Activated T-cell treated with anti-CD3 and anti-CD28 coated beads, Interleukin-2, amount 50 U/mL, for 72 hours (primary cell): ENCODE measurements around the gene ATP13A5. TPM values are rescaled to one million over a fixed set of nuclear protein-coding genes. Genes with fewer than 3 reads are reported as not detected.
A peak's percentile ranks its signal among the peaks of the same experiment; 100 is the strongest.

Experiments
- ATAC-seq, 2 donors: fragments of 150-1000 bp; cut with Tn5 transposase; replicated peaks in 1 of 2; 2 replicates each; pipeline ENCODE4 v1.10.0; 2021; ENCODE audit warnings: moderate library complexity in 2 of 2, mild to moderate bottlenecking in 1 of 2
- DNase-seq, 2 donors: peaks; one replicate each; pipeline ENCODE4 v3.0.0; 2021 to 2022; ENCODE audit warnings: mixed read lengths in 1 of 2
- H3K27ac Mint-ChIP-seq: one replicate; pipeline ENCODE4 v1.8.0; 2022; ENCODE audit warnings: mild to moderate bottlenecking, moderate library complexity, mixed read lengths
- H3K27me3 Mint-ChIP-seq: one replicate; pipeline ENCODE4 v1.8.0; 2022; ENCODE audit warnings: low read depth, mixed read lengths
- H3K36me3 Mint-ChIP-seq, 2 donors: one replicate each; pipeline ENCODE4 v1.8.0; 2022; ENCODE audit warnings: mixed read lengths in 2 of 2, mild to moderate bottlenecking in 1 of 2; ENCODE audit not compliant: insufficient read depth in 2 of 2
- H3K4me1 Mint-ChIP-seq: one replicate; pipeline ENCODE4 v1.8.0; 2022; ENCODE audit warnings: low read depth, mixed read lengths
- H3K4me3 Mint-ChIP-seq, 2 donors: one replicate each; pipeline ENCODE4 v1.8.0; 2022; ENCODE audit warnings: mild to moderate bottlenecking in 2 of 2, mixed read lengths in 2 of 2, moderate library complexity in 2 of 2
- H3K9me3 Mint-ChIP-seq, 2 donors: one replicate each; pipeline ENCODE4 v1.8.0; 2022; ENCODE audit warnings: mixed read lengths in 2 of 2
- total RNA-seq, 2 donors: library from RNA; stranded (reverse); gene quantifications; one replicate each; pipeline ENCODE4 v1.2.3, GENCODE V29; 2022

The ATP13A5 gene
- total RNA-seq, 2 donors from 2014 or later = not detected

DNA sequence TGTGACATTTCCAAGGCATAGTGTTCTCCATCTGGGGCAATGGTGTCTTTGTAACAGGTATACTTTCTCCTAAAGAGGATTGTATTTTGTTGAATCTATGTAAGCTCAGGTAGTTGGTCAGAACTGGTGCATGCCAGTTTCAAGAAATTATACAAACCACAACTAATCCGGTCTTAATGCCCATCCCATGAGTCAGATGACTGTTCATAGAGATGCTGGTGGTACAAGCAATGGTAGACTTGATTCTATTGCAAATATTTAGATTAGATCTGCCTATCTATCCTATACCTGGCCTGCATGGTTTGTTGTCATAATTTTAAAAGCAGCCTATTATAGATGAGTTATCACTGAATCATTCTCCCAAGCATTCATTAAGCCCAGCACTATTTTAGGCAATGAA, 43.5 kb downstream of the ATP13A5 start:
- ATAC-seq = no peak
- Mint-ChIP-seq H3K27ac (no peak overlapping the region), H3K4me3 (no peak overlapping the region), H3K27me3 (no peaks in the 10 kb centered on the region), H3K9me3 (peaks cover 2 to 4% of the 10 kb centered on the region in 2 donors), H3K4me1 (no peaks in the 10 kb centered on the region), H3K36me3 (peaks cover 0 to 2% of the 10 kb centered on the region in 2 donors)
- DNase-seq = no peak

DNA sequence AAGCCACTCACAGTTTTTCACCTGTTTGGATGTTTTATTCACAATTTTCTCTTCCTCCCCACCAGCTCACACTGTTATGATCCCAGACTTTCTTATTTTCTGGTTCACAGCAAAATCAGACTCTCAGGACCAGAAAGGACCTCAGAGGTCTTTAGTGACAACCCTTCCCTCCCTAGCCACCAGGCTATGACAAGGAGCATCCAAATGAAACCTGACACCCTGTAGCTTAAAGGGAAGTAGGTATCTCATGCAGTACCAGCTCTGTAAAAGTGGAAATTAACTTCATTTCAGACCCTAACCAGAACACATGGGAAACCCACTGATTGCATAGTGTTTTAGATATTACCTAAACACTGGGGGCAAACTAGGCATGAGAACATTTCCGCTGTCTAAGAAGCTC, 45.3 kb downstream of the ATP13A5 start:
- H3K27ac Mint-ChIP-seq = no peak overlapping the region
- DNase-seq (no peak), ATAC-seq (no peak)
- H3K9me3 Mint-ChIP-seq = peaks cover 2% of the 10 kb centered on the region in 2 donors
- H3K4me3 Mint-ChIP-seq = no peak overlapping the region
- no peaks in the 10 kb centered on the region for H3K4me1 Mint-ChIP-seq
- no peaks in the 10 kb centered on the region for H3K36me3 Mint-ChIP-seq
- H3K27me3 Mint-ChIP-seq = no peaks in the 10 kb centered on the region

DNA sequence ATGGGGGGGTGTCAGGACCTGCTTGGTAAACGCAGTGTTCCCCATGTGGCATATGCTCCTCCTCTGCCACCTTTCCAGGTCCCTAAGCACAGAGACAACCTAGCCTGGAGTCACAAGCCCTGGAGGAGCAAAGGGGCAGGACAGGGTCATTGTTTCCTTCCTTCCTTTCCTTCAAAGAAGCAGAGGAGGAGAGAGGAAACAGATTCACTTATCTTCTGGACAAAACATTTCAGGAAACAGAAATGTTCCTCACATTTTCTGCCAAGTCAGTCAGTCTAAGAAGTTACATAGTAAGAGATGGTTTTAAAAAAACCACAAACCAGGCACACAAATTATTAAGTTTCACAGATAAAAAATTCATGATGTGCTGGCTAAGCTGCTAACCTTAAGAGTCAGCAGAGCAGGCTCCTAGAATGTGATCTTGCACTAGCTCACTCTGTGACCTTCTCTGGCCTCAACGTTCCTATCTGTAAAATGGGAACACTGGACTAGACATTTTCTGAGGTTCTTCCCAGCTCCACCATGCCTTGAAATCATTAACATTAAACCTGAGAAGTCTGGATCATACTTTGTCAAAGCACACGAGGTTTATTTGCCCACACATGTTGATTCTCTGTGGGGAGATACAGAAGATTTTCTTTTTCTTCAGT, 47.9 kb downstream of the ATP13A5 start:
- no peaks in the 10 kb centered on the region for H3K4me1 Mint-ChIP-seq

DNA sequence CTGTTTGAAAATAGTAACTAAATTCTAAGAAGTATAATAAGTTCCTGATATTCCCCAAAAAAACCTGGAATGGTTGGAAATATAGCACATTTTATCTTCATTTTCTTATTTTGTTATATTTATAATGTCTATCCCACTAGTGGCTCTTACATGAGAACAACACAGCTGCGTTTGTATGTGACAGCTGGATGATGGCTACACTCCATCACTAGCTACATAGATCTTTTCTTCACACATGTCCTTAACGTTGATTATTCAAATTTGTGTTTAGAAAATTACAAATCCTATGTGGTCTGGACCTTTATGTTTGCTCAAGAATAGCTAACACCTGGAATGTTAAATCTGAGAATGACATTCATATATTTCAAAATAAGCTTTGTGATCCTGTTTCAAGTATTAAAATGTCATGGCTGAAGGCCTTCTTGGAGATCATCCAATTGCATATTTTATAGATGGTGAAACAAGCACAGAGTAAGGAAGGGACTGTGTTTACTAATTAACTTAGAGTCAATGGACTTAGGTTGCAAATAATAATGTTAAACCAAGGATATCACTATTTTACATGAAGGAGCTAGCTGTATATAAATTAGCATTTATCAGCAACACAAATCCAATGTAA, 60.8 kb downstream of the ATP13A5 start:
- Mint-ChIP-seq H3K9me3 (no peaks in the 10 kb centered on the region), H3K27me3 (peaks cover 5% of the 10 kb centered on the region), H3K4me3 (no peak overlapping the region), H3K4me1 (no peaks in the 10 kb centered on the region), H3K27ac (no peak overlapping the region), H3K36me3 (no peaks in the 10 kb centered on the region)
- DNase-seq = no peak
- ATAC-seq = no peak

More for the DNA sequence above, 47.9 kb downstream of the ATP13A5 start:
- H3K36me3 Mint-ChIP-seq = no peaks in the 10 kb centered on the region
- no peak for ATAC-seq
- H3K27me3 Mint-ChIP-seq = no peaks in the 10 kb centered on the region
- H3K4me3 Mint-ChIP-seq = no peak overlapping the region
- H3K9me3 Mint-ChIP-seq = peaks cover 0 to 2% of the 10 kb centered on the region in 2 donors
- DNase-seq = no peak
- no peak overlapping the region for H3K27ac Mint-ChIP-seq

DNA sequence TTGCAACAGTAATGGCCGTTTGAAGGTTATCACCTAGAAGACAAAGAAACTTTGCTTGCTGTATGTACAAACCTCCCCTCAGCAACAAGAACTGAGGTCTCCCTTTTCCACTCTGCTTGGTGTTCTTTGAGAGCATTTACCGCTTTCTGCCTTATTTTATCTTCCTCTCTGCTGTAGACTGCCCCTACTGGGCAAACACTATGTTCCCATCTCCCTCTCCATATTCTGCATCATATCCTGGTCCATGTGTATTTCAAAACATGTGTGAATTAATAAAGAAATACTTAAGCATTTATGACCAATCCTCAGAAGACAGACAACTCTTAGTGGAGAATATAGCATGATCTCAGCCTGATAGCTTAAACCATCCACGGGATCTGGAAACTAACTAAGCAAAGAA, 64.4 kb downstream of the ATP13A5 start:
- ATAC-seq (no peak), DNase-seq (no peak)
- Mint-ChIP-seq H3K9me3 (no peaks in the 10 kb centered on the region), H3K27ac (no peak overlapping the region), H3K27me3 (no peaks in the 10 kb centered on the region), H3K36me3 (no peaks in the 10 kb centered on the region), H3K4me3 (no peak overlapping the region), H3K4me1 (no peaks in the 10 kb centered on the region)

DNA sequence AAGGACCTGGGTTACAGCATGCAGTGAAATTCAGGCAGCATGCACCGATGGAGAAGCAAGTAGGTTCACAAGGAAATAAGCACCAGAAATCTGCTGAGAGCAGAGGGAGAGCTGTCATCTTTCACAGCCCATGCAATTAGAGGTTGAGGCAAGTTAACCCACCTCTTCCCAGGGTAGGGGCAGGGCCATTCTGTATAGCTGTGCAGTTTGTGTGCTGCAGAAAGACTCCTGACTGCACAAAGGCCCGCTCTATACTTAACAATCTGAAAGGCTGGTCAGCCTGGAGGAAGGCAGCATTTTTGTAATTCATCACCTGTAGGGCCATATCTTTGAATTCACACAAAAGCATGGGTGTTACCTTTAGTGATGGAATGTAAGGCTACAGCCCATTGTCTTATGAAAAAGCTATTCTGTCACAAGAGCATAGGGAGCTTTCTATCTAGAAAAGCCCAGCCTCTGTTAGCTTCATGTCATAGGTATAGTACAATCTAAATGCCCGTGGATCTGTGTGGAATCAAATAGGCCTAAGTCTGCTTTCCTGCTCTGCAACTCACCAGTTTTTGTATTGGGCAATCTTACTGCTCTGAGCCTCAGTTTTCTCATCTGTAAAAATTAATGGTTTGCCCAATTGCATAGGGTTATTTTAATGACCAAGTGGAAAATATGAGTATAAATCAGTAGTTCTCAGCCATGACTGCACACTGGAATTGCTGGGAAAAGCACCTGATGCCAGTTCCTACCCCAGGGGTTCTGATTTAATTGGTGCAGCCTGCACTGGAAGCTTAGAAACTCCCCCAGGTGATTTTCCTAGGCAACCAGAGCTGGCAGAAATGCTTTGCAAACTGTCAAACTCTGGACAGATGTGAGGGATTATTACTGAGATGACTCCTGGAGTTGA, 65.2 kb downstream of the ATP13A5 start:
- H3K27ac Mint-ChIP-seq = no peak overlapping the region
- H3K4me1 Mint-ChIP-seq = no peaks in the 10 kb centered on the region
- no peaks in the 10 kb centered on the region for H3K27me3 Mint-ChIP-seq
- H3K36me3 Mint-ChIP-seq = no peaks in the 10 kb centered on the region
- H3K9me3 Mint-ChIP-seq = no peaks in the 10 kb centered on the region
- DNase-seq = no peak
- H3K4me3 Mint-ChIP-seq = no peak overlapping the region
- ATAC-seq = no peak

DNA sequence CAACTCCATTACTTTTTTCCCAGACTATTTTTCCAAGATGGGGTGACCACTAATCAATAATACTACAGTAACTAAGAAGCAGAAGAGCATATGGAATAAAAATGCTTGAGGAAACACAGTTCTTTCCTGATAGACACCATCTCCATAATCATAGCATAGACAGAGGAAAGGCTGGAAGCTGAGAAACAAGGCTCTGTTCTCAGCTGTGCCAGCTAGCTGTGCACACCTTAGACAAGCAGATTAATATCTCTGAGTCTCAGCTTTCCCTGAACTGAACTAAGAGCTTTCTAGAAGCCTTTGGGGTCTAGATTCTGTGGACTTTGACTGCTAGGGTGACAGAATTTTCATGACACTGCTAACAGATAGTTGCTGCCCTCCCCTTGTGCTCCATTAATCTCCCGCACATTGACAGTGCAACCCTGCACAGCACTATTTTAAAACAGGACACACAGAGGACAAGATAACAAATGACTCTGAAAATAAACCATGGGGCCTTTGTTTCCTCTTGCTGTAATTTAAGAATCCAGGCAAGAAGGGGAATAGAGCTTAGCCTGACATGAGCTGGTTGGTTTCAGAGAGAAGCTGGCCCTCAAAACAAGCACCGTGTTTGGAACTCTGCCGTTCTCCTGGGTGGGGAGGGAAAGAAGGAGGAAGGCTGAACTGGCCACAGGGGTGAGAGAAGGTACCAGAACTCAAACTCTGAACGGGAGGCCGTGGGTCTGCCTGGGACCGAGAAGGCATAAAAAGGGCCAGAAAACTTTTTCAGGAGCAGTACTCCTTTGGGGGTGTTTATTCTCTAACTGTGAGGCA, 67.4 kb downstream of the ATP13A5 start:
- Mint-ChIP-seq H3K9me3 (no peaks in the 10 kb centered on the region), H3K27ac (no peak overlapping the region), H3K4me1 (no peaks in the 10 kb centered on the region), H3K27me3 (peaks cover 5% of the 10 kb centered on the region), H3K4me3 (no peak overlapping the region), H3K36me3 (no peaks in the 10 kb centered on the region)
- DNase-seq = no peak
- ATAC-seq = no peak

DNA sequence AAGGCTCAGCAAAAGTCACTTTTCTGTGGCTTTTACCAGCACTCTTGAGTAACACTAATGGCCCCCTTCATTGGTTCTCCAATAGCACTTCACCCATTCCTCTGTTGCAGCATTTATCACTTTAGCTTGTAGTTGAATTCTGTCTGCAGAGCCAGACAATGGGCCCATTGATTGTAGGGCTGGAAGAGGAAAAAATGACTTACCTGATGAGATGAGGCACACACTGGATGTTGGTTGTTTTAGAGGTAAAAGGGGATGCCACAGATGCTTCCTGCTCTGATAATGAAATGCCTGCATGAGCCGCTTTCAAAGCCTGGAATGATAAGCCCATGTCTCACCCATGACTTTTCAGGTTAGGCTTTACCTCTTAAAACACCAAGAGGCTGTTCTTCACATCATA, 73.2 kb downstream of the ATP13A5 start:
- no peak overlapping the region for H3K27ac Mint-ChIP-seq
- no peak overlapping the region for H3K4me3 Mint-ChIP-seq
- H3K9me3 Mint-ChIP-seq = no peaks in the 10 kb centered on the region
- no peaks in the 10 kb centered on the region for H3K4me1 Mint-ChIP-seq
- ATAC-seq = no peak
- H3K27me3 Mint-ChIP-seq = peaks cover 12% of the 10 kb centered on the region
- no peaks in the 10 kb centered on the region for H3K36me3 Mint-ChIP-seq
- DNase-seq = no peak

DNA sequence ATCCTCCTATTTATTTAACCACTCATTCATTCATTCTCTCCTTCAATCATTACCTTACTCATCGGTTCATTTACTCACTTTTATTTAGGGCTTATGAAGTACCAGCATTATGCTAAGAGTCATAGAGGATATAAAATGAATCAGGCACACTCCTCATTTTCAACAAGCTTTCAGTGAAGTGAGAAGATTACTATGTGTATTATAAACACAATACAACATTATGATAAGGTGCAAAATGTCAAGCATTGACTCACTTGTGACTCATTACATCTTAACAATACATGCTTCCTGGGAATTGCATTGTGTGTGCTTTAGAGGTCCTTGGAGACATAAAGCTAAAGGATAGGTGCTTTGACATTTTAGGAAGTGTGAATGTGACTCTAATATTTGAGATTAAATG, 77.1 kb downstream of the ATP13A5 start:
- Mint-ChIP-seq H3K4me3 (no peak overlapping the region), H3K27ac (no peak overlapping the region), H3K9me3 (no peaks in the 10 kb centered on the region), H3K4me1 (no peaks in the 10 kb centered on the region), H3K36me3 (no peaks in the 10 kb centered on the region), H3K27me3 (peaks cover 7% of the 10 kb centered on the region)
- no peak for ATAC-seq
- DNase-seq = no peak

DNA sequence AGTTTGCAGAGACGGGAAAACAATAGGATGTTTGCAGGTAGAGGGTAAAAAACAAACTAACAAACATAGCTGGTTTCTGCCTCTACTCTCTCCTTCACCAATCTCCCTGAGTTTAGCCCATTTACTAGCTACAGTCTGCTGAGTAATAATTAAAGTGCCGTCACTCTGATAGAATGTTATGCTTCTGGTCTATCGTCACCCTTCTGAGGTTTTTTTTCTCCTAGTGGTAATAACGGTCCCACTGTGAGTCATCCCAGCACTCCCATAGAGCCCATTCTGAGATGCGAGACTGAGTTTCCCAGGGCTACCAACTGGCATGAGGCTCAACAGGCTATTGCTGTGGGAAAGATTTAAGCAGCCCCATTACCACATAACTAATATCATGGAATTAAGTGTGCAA, 81.1 kb downstream of the ATP13A5 start:
- no peaks in the 10 kb centered on the region for H3K27me3 Mint-ChIP-seq
- H3K27ac Mint-ChIP-seq = no peak overlapping the region

DNA sequence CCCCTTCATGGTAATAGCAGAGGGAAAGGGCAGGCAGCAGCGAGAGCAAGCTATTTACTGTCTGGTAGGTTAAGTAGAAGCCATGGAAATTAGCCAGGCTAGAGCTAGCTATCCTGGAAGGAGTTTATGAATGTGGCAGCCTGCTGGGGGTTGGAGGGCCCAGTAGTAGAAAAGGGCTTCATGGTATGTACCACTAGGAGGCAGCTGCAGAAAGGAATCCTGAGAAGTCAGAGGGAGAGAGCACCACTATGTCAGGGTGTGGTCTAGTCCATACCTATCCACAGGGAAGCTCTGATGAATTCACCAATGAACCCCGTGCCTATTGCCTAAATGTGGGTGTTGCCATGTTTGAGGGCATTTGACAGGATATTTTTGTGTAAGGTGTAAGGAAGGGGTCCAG, 82.6 kb downstream of the ATP13A5 start:
- no peaks in the 10 kb centered on the region for H3K27me3 Mint-ChIP-seq
- no peak overlapping the region for H3K27ac Mint-ChIP-seq
- no peak overlapping the region for H3K4me3 Mint-ChIP-seq

More for the DNA sequence above, 81.1 kb downstream of the ATP13A5 start:
- H3K4me1 Mint-ChIP-seq = no peaks in the 10 kb centered on the region
- ATAC-seq (peak in 1 of 2 donors; percentile 79), DNase-seq (peak in 1 of 2 donors; percentile 4)
- H3K9me3 Mint-ChIP-seq = peaks cover 1 to 3% of the 10 kb centered on the region in 2 donors
- H3K36me3 Mint-ChIP-seq = peaks cover 0 to 1% of the 10 kb centered on the region in 2 donors
- no peak overlapping the region for H3K4me3 Mint-ChIP-seq

DNA sequence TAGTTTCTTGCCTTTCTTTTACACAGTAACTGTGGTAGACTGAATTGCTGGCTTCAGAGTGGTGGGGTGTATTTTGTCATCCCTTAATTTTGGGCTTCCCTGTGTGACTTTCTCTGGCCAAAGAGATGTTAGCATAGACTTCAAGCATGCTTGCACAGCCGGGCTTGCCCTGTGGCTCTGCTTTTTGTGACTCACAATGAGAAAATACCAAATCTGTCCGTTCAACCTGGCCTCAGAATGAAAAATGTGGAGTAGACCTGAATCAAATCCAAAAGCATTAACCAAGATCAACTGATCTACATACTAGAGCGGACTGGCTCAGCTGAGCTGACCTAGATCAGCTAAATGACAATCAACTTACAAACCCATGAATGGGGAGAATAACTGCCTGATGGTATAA, 86.2 kb downstream of the ATP13A5 start:
- Mint-ChIP-seq H3K4me1 (no peaks in the 10 kb centered on the region), H3K4me3 (no peak overlapping the region), H3K9me3 (peaks cover 3 to 4% of the 10 kb centered on the region in 2 donors), H3K27me3 (no peaks in the 10 kb centered on the region), H3K27ac (no peak overlapping the region), H3K36me3 (peaks cover 0 to 2% of the 10 kb centered on the region in 2 donors)
- ATAC-seq = no peak
- DNase-seq = no peak

More for the DNA sequence above, 82.6 kb downstream of the ATP13A5 start:
- Mint-ChIP-seq H3K9me3 (peaks cover 3 to 4% of the 10 kb centered on the region in 2 donors), H3K36me3 (peaks cover 0 to 2% of the 10 kb centered on the region in 2 donors), H3K4me1 (no peaks in the 10 kb centered on the region)
- DNase-seq (no peak), ATAC-seq (no peak)
